Mucosa of rectum (tissue), 2 donors: ENCODE results near the gene PRKAG3.
"Not testable (repeated sequence)": the region's sequence is repeated elsewhere in the genome, so short reads cannot be mapped to it uniquely, and the experiment has no call there.

Experiments used
- H3K27ac ChIP-seq, 2 donors: one replicate each; pipeline ENCODE4 v1.7.0; 2013; ENCODE audit warnings: inconsistent platforms in 2 of 2, low read depth in 2 of 2, low read length in 2 of 2
- H3K27me3 ChIP-seq, 2 donors: one replicate each; pipeline ENCODE4 v1.7.0; 2013; ENCODE audit warnings: low read length in 2 of 2; ENCODE audit not compliant: control insufficient read depth in 2 of 2, insufficient read depth in 2 of 2
- H3K36me3 ChIP-seq, 2 donors: one replicate each; pipeline ENCODE4 v1.7.0; 2013; ENCODE audit warnings: low read length in 2 of 2; ENCODE audit not compliant: control insufficient read depth in 2 of 2, insufficient read depth in 2 of 2
- H3K4me1 ChIP-seq, 2 donors: one replicate each; pipeline ENCODE4 v1.7.0; 2013; ENCODE audit warnings: low read length in 2 of 2, mild to moderate bottlenecking in 1 of 2; ENCODE audit not compliant: control insufficient read depth in 2 of 2, insufficient read depth in 2 of 2
- H3K4me3 ChIP-seq, 2 donors: one replicate each; pipeline ENCODE4 v1.7.0; 2013; ENCODE audit warnings: low read length in 2 of 2
- H3K9ac ChIP-seq, 2 donors: one replicate each; pipeline ENCODE4 v1.7.0; 2013; ENCODE audit warnings: low read length in 2 of 2, low read depth in 1 of 2, mild to moderate bottlenecking in 1 of 2
- H3K9me3 ChIP-seq, 2 donors: one replicate each; pipeline ENCODE4 v1.7.0; 2013; ENCODE audit warnings: low read length in 2 of 2; ENCODE audit not compliant: control insufficient read depth in 2 of 2
- donor health status: healthy.
- donor health status: Normal muscosa, but diverticular disease.

The PRKAG3 gene

DNA sequence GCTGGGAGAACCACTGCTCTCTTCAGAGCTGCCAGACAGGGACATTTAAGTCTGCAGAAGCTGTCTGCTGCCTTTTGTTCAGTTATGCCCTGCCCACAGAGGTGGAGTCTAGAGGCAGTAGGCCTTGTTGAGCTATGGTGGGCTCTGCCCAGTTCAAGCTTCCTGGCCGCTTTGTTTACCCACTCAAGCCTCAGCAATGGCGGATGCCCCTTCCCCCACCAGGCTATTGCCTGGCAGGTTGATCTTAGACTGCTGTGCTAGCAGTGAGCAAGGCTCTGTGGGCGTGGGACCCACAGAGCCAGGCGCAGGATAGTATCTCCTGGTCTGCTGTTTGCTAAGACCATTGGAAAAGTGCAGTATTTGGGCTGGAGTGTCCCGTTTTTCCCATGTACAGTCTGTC is 58.8 kb downstream of the PRKAG3 start:
- not testable (repeated sequence) for H3K27me3 ChIP-seq, H3K4me1 ChIP-seq, H3K36me3 ChIP-seq, H3K9me3 ChIP-seq, H3K9ac ChIP-seq, H3K27ac ChIP-seq, H3K4me3 ChIP-seq
